Activated CD4-positive, alpha-beta T cell treated with anti-CD3 and anti-CD28 coated beads for 36 hours (primary cell): ENCODE measurements around the gene ACTL7A. TPM values are rescaled to one million over a fixed set of nuclear protein-coding genes. Genes with fewer than 3 reads are reported as not detected.
"Not testable (repeated sequence)": the region's sequence is repeated elsewhere in the genome, so short reads cannot be mapped to it uniquely, and the experiment has no call there.

Experiments
- ATAC-seq: fragments of 200-7000 bp; cut with Tn5 transposase; one replicate; pipeline ENCODE4 v1.10.0; 2021; ENCODE audit warnings: mild to moderate bottlenecking, moderate library complexity
- CTCF ChIA-PET: fragments of 350-600 bp; sonication (Branson Sonifier 250); formaldehyde crosslinking; loops from one replicate; lab custom pipeline; 2021; ENCODE audit warnings: antibody characterized with exemption; lab: Charles Lee
- POLR2A ChIA-PET: fragments of 350-600 bp; sonication (Branson Sonifier 250); formaldehyde crosslinking; loops from one replicate; lab custom pipeline; 2021; ENCODE audit warnings: antibody characterized with exemption, inconsistent platforms; lab: Charles Lee
- DNase-seq: peaks from one replicate; pipeline ENCODE4 v3.0.0-alpha.2; 2020
- H3K27ac Mint-ChIP-seq: one replicate; pipeline ENCODE4 v1.8.0; 2021; ENCODE audit warnings: mixed read lengths
- H3K27me3 Mint-ChIP-seq: one replicate; pipeline ENCODE4 v1.8.0; 2021; ENCODE audit warnings: mixed read lengths
- H3K36me3 Mint-ChIP-seq: one replicate; pipeline ENCODE4 v1.8.0; 2021; ENCODE audit warnings: low read depth, mixed read lengths
- H3K4me1 Mint-ChIP-seq: one replicate; pipeline ENCODE4 v1.8.0; 2021; ENCODE audit warnings: mixed read lengths
- H3K4me3 Mint-ChIP-seq: one replicate; pipeline ENCODE4 v1.8.0; 2021; ENCODE audit warnings: mild to moderate bottlenecking, moderate library complexity, mixed read lengths
- H3K9me3 Mint-ChIP-seq: one replicate; pipeline ENCODE4 v1.8.0; 2021; ENCODE audit warnings: low read depth, mixed read lengths
- intact Hi-C, 2 experiments: fragments of 100-400 bp; cut with DNase I in 1 of 2; cut with micrococcal nuclease in 1 of 2; formaldehyde crosslinking; loops; one replicate each; pipeline versions ENCODE4 v1.14.2 to v1.15.1; 2022 to 2024; cut with DNase I, micrococcal nuclease
- total RNA-seq, 2 experiments: library from RNA; stranded (reverse); gene quantifications; one replicate each; pipeline ENCODE4 v1.2.3, GENCODE V29; 2021

The ACTL7A gene
- total RNA-seq, 2 experiments from 2014 or later: not detected

GRCh38 chr9:108882052-108882888, 20.2 kb downstream of the ACTL7A start:
- H3K9me3 Mint-ChIP-seq: no peaks in the 10 kb centered on the region

GRCh38 chr9:108883085-108883484, 21.0 kb downstream of the ACTL7A start:
- CTCF ChIA-PET: interaction anchor here (0.7 to 0.8 kb wide), 2 partner anchors 10 to 159 kb away, joined by 3 read pairs; no protein-coding TSS in a partner anchor
- H3K4me3 Mint-ChIP-seq: no peak overlapping the region
- H3K9me3 Mint-ChIP-seq: no peaks in the 10 kb centered on the region
- ATAC-seq: no peak
- no peaks in the 10 kb centered on the region for H3K27me3 Mint-ChIP-seq
- intact Hi-C loops: no loop called here
- no peak for DNase-seq
- peaks cover 51% of the 10 kb centered on the region for H3K36me3 Mint-ChIP-seq
- no peak overlapping the region for H3K27ac Mint-ChIP-seq
- POLR2A ChIA-PET: no interaction called here
- H3K4me1 Mint-ChIP-seq: peaks cover 17% of the 10 kb centered on the region

More at GRCh38 chr9:108882052-108882888, 20.2 kb downstream of the ACTL7A start:
- POLR2A ChIA-PET: no interaction called here
- Mint-ChIP-seq H3K4me3 (no peak overlapping the region), H3K36me3 (peaks cover 55% of the 10 kb centered on the region), H3K27ac (no peak overlapping the region), H3K27me3 (no peaks in the 10 kb centered on the region), H3K4me1 (peaks cover 17% of the 10 kb centered on the region)
- intact Hi-C loops: no loop called here
- CTCF ChIA-PET: interaction anchor here (0.6 to 0.8 kb wide), 3 partner anchors 9 to 1453 kb away, joined by 3 to 6 read pairs (median 3); no protein-coding TSS in a partner anchor
- no peak for DNase-seq
- ATAC-seq: no peak

- intact Hi-C loops: loop anchor here in 1 of 2 experiments (5.0 kb wide), 1 partner anchor 233 kb away; the partner anchor contains the start of gene TMEM245
- DNase-seq (no peak), ATAC-seq (no peak)
- Mint-ChIP-seq H3K4me1 (peaks cover 17% of the 10 kb centered on the region), H3K27me3 (no peaks in the 10 kb centered on the region), H3K27ac (peak overlapping the region; percentile 40), H3K36me3 (peaks cover 43% of the 10 kb centered on the region), H3K4me3 (no peak overlapping the region), H3K9me3 (no peaks in the 10 kb centered on the region)
- ChIA-PET CTCF (interaction anchor here (0.9 kb wide), 1 partner anchor 1459 kb away, joined by 3 read pairs; no protein-coding TSS in a partner anchor), POLR2A (no interaction called here)
These were observed 22.6 kb downstream of the ACTL7A start for GRCh38 chr9:108884701-108885100.

GRCh38 chr9:108885643-108886348, 23.7 kb downstream of the ACTL7A start:
- H3K4me1 Mint-ChIP-seq: peaks cover 20% of the 10 kb centered on the region
- peak overlapping the region; percentile 50 for H3K4me3 Mint-ChIP-seq
- peak overlapping the region; percentile 77 for H3K27ac Mint-ChIP-seq
- peak; percentile 100 for ATAC-seq
- POLR2A ChIA-PET: interaction anchor here (1.3 kb wide), 1 partner anchor 9 kb away, joined by 3 read pairs; no protein-coding TSS in a partner anchor
- CTCF ChIA-PET: interaction anchor here (0.6 to 0.7 kb wide), 2 partner anchors 299 to 1678 kb away, joined by 3 read pairs; no protein-coding TSS in a partner anchor
- H3K27me3 Mint-ChIP-seq: no peaks in the 10 kb centered on the region
- DNase-seq: peak; percentile 81
- no peaks in the 10 kb centered on the region for H3K9me3 Mint-ChIP-seq
- peaks cover 45% of the 10 kb centered on the region for H3K36me3 Mint-ChIP-seq
- intact Hi-C loops: loop anchor here in 1 of 2 experiments (1.0 to 5.0 kb wide), 4 partner anchors 49 to 296 kb away; partner anchors contain the start of genes ABITRAM, CTNNAL1, ELP1 and TMEM245

GRCh38 chr9:108886594-108887271, 24.7 kb downstream of the ACTL7A start:
- H3K27ac Mint-ChIP-seq: peak overlapping the region; percentile 77
- peak overlapping the region; percentile 50 for H3K4me3 Mint-ChIP-seq
- peaks cover 46% of the 10 kb centered on the region for H3K36me3 Mint-ChIP-seq
- CTCF ChIA-PET: interaction anchor here (1.2 kb wide), 1 partner anchor 67 kb away, joined by 4 read pairs; no protein-coding TSS in a partner anchor
- POLR2A ChIA-PET: interaction anchor here (1.3 kb wide), 1 partner anchor 10 kb away, joined by 3 read pairs; no protein-coding TSS in a partner anchor
- ATAC-seq, H3K27me3 Mint-ChIP-seq, H3K9me3 Mint-ChIP-seq, DNase-seq: not testable (repeated sequence)
- intact Hi-C loops: loop anchor here in 1 of 2 experiments (1.0 to 5.0 kb wide), 4 partner anchors 48 to 295 kb away; partner anchors contain the start of genes ABITRAM, CTNNAL1, ELP1 and TMEM245
- peaks cover 20% of the 10 kb centered on the region for H3K4me1 Mint-ChIP-seq

GRCh38 chr9:108889649-108890067, 27.6 kb downstream of the ACTL7A start:
- no peak overlapping the region for H3K27ac Mint-ChIP-seq
- H3K9me3 Mint-ChIP-seq: no peaks in the 10 kb centered on the region
- CTCF ChIA-PET: interaction anchor here (0.7 to 1.2 kb wide), 4 partner anchors 12 to 63 kb away, joined by 3 read pairs; no protein-coding TSS in a partner anchor
- peaks cover 20% of the 10 kb centered on the region for H3K4me1 Mint-ChIP-seq
- no peaks in the 10 kb centered on the region for H3K27me3 Mint-ChIP-seq
- intact Hi-C loops: loop anchor here in 1 of 2 experiments (1.0 to 5.0 kb wide), 2 partner anchors 228 to 432 kb away; partner anchors contain the start of genes EPB41L4B and TMEM245
- no peak overlapping the region for H3K4me3 Mint-ChIP-seq
- POLR2A ChIA-PET: no interaction called here
- H3K36me3 Mint-ChIP-seq: peaks cover 56% of the 10 kb centered on the region
- ATAC-seq (no peak), DNase-seq (no peak)

GRCh38 chr9:108894225-108894997, 32.3 kb downstream of the ACTL7A start:
- Mint-ChIP-seq H3K4me1 (peaks cover 2% of the 10 kb centered on the region), H3K27ac (no peak overlapping the region), H3K4me3 (no peak overlapping the region), H3K27me3 (no peaks in the 10 kb centered on the region), H3K36me3 (peaks cover 60% of the 10 kb centered on the region), H3K9me3 (no peaks in the 10 kb centered on the region)
- ChIA-PET CTCF (interaction anchor here (0.6 kb wide), 1 partner anchor 1414 kb away, joined by 3 read pairs; no protein-coding TSS in a partner anchor), POLR2A (no interaction called here)
- no peak for DNase-seq
- ATAC-seq: no peak
- intact Hi-C loops: no loop called here

- no peak overlapping the region for H3K27ac Mint-ChIP-seq
- H3K4me3 Mint-ChIP-seq: no peak overlapping the region
- DNase-seq (no peak), ATAC-seq (no peak)
- POLR2A ChIA-PET: no interaction called here
- no peaks in the 10 kb centered on the region for H3K27me3 Mint-ChIP-seq
- intact Hi-C loops: no loop called here
- H3K36me3 Mint-ChIP-seq: peaks cover 52% of the 10 kb centered on the region
- no peaks in the 10 kb centered on the region for H3K4me1 Mint-ChIP-seq
- CTCF ChIA-PET: no interaction called here
- H3K9me3 Mint-ChIP-seq: no peaks in the 10 kb centered on the region
These were observed 35.4 kb downstream of the ACTL7A start for GRCh38 chr9:108897324-108898096.

- intact Hi-C loops, ATAC-seq, H3K9me3 Mint-ChIP-seq, H3K27ac Mint-ChIP-seq, POLR2A ChIA-PET, DNase-seq, H3K27me3 Mint-ChIP-seq, H3K4me3 Mint-ChIP-seq, H3K4me1 Mint-ChIP-seq: not testable (repeated sequence)
- CTCF ChIA-PET: interaction anchor here (0.6 to 1.2 kb wide), 2 partner anchors 11 to 249 kb away, joined by 3 to 4 read pairs; no protein-coding TSS in a partner anchor
- peaks cover 55% of the 10 kb centered on the region for H3K36me3 Mint-ChIP-seq
These were observed 37.1 kb downstream of the ACTL7A start for GRCh38 chr9:108899023-108899695.
